ENCODE measurements around the gene IFNLR1.

DNA sequence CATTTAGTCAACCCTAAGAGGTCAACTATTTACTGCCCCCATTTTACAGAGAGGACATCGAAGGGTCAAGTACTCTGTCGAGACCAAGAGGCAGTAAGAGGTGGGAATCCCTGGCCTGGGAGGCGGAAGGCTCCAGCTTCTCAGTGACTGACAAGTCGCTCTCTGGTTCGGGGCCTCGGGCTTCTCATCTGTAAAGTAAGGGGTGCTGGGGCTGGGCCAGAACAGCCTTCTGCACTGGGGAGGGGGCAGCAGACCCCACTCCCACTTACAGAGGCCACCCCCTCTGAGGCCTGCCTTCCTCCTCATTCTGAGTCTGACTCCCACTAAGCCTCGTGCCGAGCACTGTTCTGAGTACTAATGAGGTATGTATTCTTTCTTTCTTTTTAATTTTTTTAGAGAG, 17.0 kb upstream of the IFNLR1 start:
- TF ChIP-seq, protein P1, sequence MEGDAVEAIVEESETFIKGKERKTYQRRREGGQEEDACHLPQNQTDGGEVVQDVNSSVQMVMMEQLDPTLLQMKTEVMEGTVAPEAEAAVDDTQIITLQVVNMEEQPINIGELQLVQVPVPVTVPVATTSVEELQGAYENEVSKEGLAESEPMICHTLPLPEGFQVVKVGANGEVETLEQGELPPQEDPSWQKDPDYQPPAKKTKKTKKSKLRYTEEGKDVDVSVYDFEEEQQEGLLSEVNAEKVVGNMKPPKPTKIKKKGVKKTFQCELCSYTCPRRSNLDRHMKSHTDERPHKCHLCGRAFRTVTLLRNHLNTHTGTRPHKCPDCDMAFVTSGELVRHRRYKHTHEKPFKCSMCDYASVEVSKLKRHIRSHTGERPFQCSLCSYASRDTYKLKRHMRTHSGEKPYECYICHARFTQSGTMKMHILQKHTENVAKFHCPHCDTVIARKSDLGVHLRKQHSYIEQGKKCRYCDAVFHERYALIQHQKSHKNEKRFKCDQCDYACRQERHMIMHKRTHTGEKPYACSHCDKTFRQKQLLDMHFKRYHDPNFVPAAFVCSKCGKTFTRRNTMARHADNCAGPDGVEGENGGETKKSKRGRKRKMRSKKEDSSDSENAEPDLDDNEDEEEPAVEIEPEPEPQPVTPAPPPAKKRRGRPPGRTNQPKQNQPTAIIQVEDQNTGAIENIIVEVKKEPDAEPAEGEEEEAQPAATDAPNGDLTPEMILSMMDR (IDR thresholded peaks at IDR 0.05): no peak
- TF ChIP-seq POLR2A (IDR thresholded peaks at IDR 0.05): no peak
